ENCODE data around the gene AXDND1.

DNA sequence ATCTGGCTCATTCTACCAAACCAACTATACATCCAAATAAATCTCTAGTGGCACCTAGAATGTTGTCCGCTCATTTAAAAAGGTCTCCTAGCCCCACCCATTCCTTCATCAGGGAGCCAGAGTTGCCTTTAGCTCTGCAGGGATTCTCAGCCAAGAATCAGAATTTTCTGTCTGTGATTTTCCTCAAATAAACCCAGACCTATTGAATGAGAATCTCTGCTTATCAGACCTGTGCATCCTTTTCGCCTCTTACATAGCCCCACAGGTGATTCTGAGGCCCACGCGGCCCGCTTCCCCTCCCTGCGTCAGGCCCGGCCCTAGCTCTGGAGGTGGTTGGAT, 225.5 kb downstream of the AXDND1 start:
- TF ChIP-seq EZH2 (IDR thresholded peaks at IDR 0.05; ENCODE audit: low read depth, unreplicated experiment) (no peak), POLR2AphosphoS5 (IDR thresholded peaks at IDR 0.05; ENCODE audit: low read depth) (no peak), REST (IDR thresholded peaks at IDR 0.05; ENCODE audit: unreplicated experiment) (no peak), EZH2phosphoT487 (IDR thresholded peaks at IDR 0.05; ENCODE audit: unreplicated experiment) (no peak), STAT1 (IDR thresholded peaks at IDR 0.05; ENCODE audit: unreplicated experiment) (no peak), JUNB (IDR thresholded peaks at IDR 0.05; ENCODE audit: unreplicated experiment) (no peak), CREB1 (CRISPR knock-in tag; IDR thresholded peaks at IDR 0.05; ENCODE audit: low read depth) (no peak), ZNF114 (CRISPR knock-in tag; IDR thresholded peaks at IDR 0.05) (no peak), NANOG (IDR thresholded peaks at IDR 0.05; ENCODE audit: borderline replicate concordance) (no peak), ZNF331 (CRISPR knock-in tag; IDR thresholded peaks at IDR 0.05; ENCODE audit: low read depth) (no peak)
- TF ChIP-seq, protein P1, sequence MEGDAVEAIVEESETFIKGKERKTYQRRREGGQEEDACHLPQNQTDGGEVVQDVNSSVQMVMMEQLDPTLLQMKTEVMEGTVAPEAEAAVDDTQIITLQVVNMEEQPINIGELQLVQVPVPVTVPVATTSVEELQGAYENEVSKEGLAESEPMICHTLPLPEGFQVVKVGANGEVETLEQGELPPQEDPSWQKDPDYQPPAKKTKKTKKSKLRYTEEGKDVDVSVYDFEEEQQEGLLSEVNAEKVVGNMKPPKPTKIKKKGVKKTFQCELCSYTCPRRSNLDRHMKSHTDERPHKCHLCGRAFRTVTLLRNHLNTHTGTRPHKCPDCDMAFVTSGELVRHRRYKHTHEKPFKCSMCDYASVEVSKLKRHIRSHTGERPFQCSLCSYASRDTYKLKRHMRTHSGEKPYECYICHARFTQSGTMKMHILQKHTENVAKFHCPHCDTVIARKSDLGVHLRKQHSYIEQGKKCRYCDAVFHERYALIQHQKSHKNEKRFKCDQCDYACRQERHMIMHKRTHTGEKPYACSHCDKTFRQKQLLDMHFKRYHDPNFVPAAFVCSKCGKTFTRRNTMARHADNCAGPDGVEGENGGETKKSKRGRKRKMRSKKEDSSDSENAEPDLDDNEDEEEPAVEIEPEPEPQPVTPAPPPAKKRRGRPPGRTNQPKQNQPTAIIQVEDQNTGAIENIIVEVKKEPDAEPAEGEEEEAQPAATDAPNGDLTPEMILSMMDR (conservative IDR thresholded peaks at IDR 0.05; ENCODE audit: low read depth in 2 of 2), result no peak; a peak in 1 of 4 replicates
- TF ChIP-seq, protein P2, sequence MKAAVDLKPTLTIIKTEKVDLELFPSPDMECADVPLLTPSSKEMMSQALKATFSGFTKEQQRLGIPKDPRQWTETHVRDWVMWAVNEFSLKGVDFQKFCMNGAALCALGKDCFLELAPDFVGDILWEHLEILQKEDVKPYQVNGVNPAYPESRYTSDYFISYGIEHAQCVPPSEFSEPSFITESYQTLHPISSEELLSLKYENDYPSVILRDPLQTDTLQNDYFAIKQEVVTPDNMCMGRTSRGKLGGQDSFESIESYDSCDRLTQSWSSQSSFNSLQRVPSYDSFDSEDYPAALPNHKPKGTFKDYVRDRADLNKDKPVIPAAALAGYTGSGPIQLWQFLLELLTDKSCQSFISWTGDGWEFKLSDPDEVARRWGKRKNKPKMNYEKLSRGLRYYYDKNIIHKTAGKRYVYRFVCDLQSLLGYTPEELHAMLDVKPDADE (IDR thresholded peaks at IDR 0.05), result no peak

All from GM23338 (cell line).